Activated B cell treated with CpG ODN at 0.5 μM for 24 hours (primary cell): Measurements from ENCODE around the gene APMAP. TPM values are rescaled to one million over a fixed set of nuclear protein-coding genes. Genes with fewer than 3 reads are reported as not detected.

Experiments
- ATAC-seq: fragments of 200-7000 bp; cut with Tn5 transposase; one replicate; pipeline ENCODE4 v1.10.0; 2021; ENCODE audit warnings: low read depth, mild to moderate bottlenecking, moderate library complexity
- CTCF ChIA-PET: fragments of 350-600 bp; sonication (Branson Sonifier 250); formaldehyde crosslinking; loops from one replicate; lab custom pipeline; 2021; ENCODE audit warnings: antibody characterized with exemption; lab: Charles Lee
- POLR2A ChIA-PET: fragments of 350-600 bp; sonication (Branson Sonifier 250); formaldehyde crosslinking; loops from one replicate; lab custom pipeline; 2021; ENCODE audit warnings: antibody characterized with exemption; lab: Charles Lee
- DNase-seq: peaks from one replicate; pipeline ENCODE4 v3.0.0; 2022
- H3K27ac Mint-ChIP-seq: one replicate; pipeline ENCODE4 v1.8.0; 2020; ENCODE audit warnings: mixed read lengths
- H3K27me3 Mint-ChIP-seq: one replicate; pipeline ENCODE4 v1.8.0; 2021; ENCODE audit warnings: mixed read lengths
- H3K36me3 Mint-ChIP-seq: one replicate; pipeline ENCODE4 v1.8.0; 2021; ENCODE audit warnings: low read depth, mixed read lengths
- H3K4me1 Mint-ChIP-seq: one replicate; pipeline ENCODE4 v1.8.0; 2021; ENCODE audit warnings: mixed read lengths
- H3K4me3 Mint-ChIP-seq: one replicate; pipeline ENCODE4 v1.8.0; 2020; ENCODE audit warnings: mild to moderate bottlenecking, mixed read lengths
- H3K9me3 Mint-ChIP-seq: one replicate; pipeline ENCODE4 v1.8.0; 2020; ENCODE audit warnings: mixed read lengths
- CTCF ChIP-seq: fragments of 200-600 bp; IDR thresholded peaks from one replicate; pipeline ENCODE4 v1.8.0; 2022; ENCODE audit warnings: antibody characterized with exemption, mild to moderate bottlenecking
- intact Hi-C: fragments of 100-400 bp; cut with micrococcal nuclease; formaldehyde crosslinking; loops from one replicate; pipeline ENCODE4 v1.15.1; 2024
- total RNA-seq: library from RNA; stranded (reverse); gene quantifications from 2 replicates; pipeline ENCODE4 v1.2.3, GENCODE V29; 2022

The APMAP gene
- total RNA-seq, 1 donor from 2014 or later: 22.3 TPM

DNA sequence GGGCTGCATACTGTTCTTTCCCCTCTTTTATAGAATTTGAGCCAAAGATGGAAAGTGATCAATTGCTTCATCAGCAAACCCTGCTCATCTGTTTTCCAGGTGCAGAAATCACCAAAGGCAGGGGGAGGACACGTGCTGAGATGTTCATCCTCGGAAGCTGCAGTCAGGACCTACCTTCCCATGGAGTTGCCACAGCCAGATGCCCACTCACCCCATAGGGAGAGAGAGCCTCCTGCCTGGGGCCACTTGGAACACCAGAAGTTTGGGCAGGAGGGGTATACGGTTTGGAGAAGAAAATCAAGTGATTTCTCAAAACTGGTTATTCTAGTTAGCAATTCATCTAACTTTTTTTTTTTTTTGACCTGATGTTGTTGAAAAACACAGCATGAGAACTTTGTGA lies 48.8 kb downstream of the APMAP start:
- ChIA-PET POLR2A (no interaction called here), CTCF (no interaction called here)
- no peak for ATAC-seq
- Mint-ChIP-seq H3K36me3 (peaks cover 2% of the 10 kb centered on the region), H3K27ac (no peak overlapping the region), H3K27me3 (peaks cover 17% of the 10 kb centered on the region), H3K4me1 (no peaks in the 10 kb centered on the region), H3K9me3 (peaks cover 28% of the 10 kb centered on the region), H3K4me3 (no peak overlapping the region)
- intact Hi-C loops: no loop called here
- DNase-seq: no peak
- TF ChIP-seq CTCF: no peak

- intact Hi-C loops: no loop called here
- no peak for TF ChIP-seq CTCF
- H3K4me3 Mint-ChIP-seq: no peak overlapping the region
- peaks cover 2% of the 10 kb centered on the region for H3K36me3 Mint-ChIP-seq
- POLR2A ChIA-PET: no interaction called here
- CTCF ChIA-PET: no interaction called here
- H3K27me3 Mint-ChIP-seq: peaks cover 17% of the 10 kb centered on the region
- ATAC-seq (no peak), DNase-seq (no peak)
- H3K27ac Mint-ChIP-seq: no peak overlapping the region
- H3K4me1 Mint-ChIP-seq: no peaks in the 10 kb centered on the region
- peaks cover 28% of the 10 kb centered on the region for H3K9me3 Mint-ChIP-seq
These were observed 49.4 kb downstream of the APMAP start for GRCh38 chr20:24943196-24943595.

GRCh38 chr20:24942679-24943078 lies 49.9 kb downstream of the APMAP start:
- CTCF ChIA-PET: no interaction called here
- H3K27me3 Mint-ChIP-seq: peaks cover 12% of the 10 kb centered on the region
- ATAC-seq (no peak), DNase-seq (no peak)
- no peak overlapping the region for H3K4me3 Mint-ChIP-seq
- no peaks in the 10 kb centered on the region for H3K4me1 Mint-ChIP-seq
- no peak for TF ChIP-seq CTCF
- peaks cover 2% of the 10 kb centered on the region for H3K36me3 Mint-ChIP-seq
- intact Hi-C loops: no loop called here
- no peak overlapping the region for H3K27ac Mint-ChIP-seq
- peaks cover 24% of the 10 kb centered on the region for H3K9me3 Mint-ChIP-seq
- POLR2A ChIA-PET: no interaction called here

DNA sequence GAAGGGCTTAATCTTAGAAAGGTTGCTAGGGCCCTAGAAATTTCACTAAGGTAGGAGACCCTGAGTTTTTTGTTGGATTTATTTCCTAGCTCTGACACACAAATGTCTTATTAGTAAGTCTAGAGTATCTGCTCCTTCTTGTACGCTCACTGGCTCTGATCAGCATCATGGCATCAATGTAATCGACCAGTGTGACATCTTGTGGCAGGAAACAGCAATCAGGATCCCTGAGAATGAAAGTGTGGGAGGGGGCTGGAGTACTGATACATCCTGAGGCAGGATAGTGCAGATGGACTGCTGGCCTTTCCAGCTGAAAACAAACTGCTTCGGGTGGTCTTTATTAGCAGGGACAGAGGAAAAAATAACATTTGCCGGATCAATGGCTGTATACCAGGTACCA lies 53.5 kb downstream of the APMAP start:
- CTCF ChIA-PET: no interaction called here
- H3K4me3 Mint-ChIP-seq: no peak overlapping the region

GRCh38 chr20:24938498-24938897 lies 54.1 kb downstream of the APMAP start:
- no peak overlapping the region for H3K27ac Mint-ChIP-seq
- H3K9me3 Mint-ChIP-seq: peaks cover 5% of the 10 kb centered on the region
- H3K4me1 Mint-ChIP-seq: no peaks in the 10 kb centered on the region
- H3K27me3 Mint-ChIP-seq: peaks cover under 1% of the 10 kb centered on the region
- DNase-seq (no peak), ATAC-seq (no peak)
- H3K4me3 Mint-ChIP-seq: no peak overlapping the region
- H3K36me3 Mint-ChIP-seq: no peaks in the 10 kb centered on the region
- no peak for TF ChIP-seq CTCF
- ChIA-PET POLR2A (no interaction called here), CTCF (no interaction called here)
- intact Hi-C loops: no loop called here

More for the DNA sequence above, 53.5 kb downstream of the APMAP start:
- H3K36me3 Mint-ChIP-seq: no peaks in the 10 kb centered on the region
- POLR2A ChIA-PET: no interaction called here
- DNase-seq (no peak), ATAC-seq (no peak)
- peaks cover 2% of the 10 kb centered on the region for H3K27me3 Mint-ChIP-seq
- intact Hi-C loops: no loop called here
- no peak for TF ChIP-seq CTCF
- H3K9me3 Mint-ChIP-seq: peaks cover 5% of the 10 kb centered on the region
- H3K27ac Mint-ChIP-seq: no peak overlapping the region
- no peaks in the 10 kb centered on the region for H3K4me1 Mint-ChIP-seq
